OCI-LY3 (cell line): ENCODE results near the gene KCTD15.

Experiments
- EZH2phosphoT487 ChIP-seq: fragments of 200-600 bp; shearing (Covaris generic); IDR thresholded peaks from 2 replicates; pipeline ENCODE4 v1.6.1; 2018; ENCODE audit warnings: antibody characterized with exemption, mixed run types, low read depth
- TF ChIP-seq, protein P1 (sequence below): fragments of 200-600, 300-600 bp; sonication (generic); IDR thresholded peaks from 2 replicates; pipeline ENCODE4 v1.5.1; 2014; ENCODE audit warnings: antibody characterized with exemption, low read length, low read depth

DNA sequence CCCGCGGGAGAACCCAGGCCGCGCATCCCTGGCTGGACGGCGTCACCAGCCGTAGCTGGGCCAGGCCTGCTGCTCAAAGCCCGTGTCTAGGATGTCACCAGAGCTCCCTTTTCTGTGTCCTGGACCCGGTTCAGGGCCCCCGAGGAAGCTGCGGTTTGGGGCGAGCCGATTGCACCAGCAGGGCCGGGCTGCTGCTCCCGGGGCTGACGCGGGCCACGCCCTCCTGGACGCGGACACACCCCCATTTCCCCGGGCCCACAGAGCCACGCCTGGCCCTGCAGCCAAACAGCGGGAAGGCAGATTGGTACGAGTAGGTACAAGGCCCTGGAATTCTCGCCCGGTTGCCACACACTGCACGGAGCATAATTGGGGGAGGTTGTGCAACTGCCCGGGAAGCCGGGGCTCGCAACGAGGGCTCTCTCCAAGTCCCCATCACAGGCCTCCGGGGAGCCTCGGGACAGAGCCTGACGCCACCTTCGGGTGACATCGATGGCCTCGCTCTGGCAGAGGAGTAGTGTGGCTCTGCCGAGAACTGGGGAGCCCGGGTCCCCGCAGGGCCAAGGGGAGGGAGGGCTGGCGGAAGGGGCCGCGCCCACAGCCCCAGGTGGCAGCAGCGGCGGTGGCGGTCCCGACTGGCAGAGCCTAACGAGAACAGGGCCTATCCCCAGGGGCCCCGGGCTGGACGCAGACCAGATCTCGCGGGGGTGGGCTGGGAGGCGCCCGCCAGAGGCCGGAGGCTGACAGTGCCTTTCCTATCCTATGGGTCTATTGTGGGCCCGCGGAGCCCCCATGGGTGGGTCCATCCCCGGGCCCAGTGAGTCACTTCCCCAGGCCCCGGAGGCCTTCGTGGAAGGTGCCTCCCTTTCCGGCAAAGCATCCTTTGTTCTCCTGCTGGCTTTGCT, 23.5 kb downstream of the KCTD15 start:
- TF ChIP-seq, protein P1, sequence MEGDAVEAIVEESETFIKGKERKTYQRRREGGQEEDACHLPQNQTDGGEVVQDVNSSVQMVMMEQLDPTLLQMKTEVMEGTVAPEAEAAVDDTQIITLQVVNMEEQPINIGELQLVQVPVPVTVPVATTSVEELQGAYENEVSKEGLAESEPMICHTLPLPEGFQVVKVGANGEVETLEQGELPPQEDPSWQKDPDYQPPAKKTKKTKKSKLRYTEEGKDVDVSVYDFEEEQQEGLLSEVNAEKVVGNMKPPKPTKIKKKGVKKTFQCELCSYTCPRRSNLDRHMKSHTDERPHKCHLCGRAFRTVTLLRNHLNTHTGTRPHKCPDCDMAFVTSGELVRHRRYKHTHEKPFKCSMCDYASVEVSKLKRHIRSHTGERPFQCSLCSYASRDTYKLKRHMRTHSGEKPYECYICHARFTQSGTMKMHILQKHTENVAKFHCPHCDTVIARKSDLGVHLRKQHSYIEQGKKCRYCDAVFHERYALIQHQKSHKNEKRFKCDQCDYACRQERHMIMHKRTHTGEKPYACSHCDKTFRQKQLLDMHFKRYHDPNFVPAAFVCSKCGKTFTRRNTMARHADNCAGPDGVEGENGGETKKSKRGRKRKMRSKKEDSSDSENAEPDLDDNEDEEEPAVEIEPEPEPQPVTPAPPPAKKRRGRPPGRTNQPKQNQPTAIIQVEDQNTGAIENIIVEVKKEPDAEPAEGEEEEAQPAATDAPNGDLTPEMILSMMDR, result no peak
- no peak for TF ChIP-seq EZH2phosphoT487
